Measurements from ENCODE around the gene PGAP6. TPM values are rescaled to one million over a fixed set of nuclear protein-coding genes. Genes with fewer than 3 reads are reported as not detected.

Gene PGAP6
- total and polyA plus RNA-seq, 2 of the 4 experiments (the other 2 are of a cell fraction), result 49.1 to 124 TPM

- Histone ChIP-seq H3K4me1 (ENCODE audit: control insufficient read depth, insufficient read depth, low read length) (peaks cover 7% of the 10 kb centered on the region; the same call in 1 of the 2 replicates), H3K36me3 (ENCODE audit: control insufficient read depth, insufficient read depth, low read length) (peaks cover 41% of the 10 kb centered on the region), H3K79me1 (ENCODE audit: low read depth in 1 of 2, low read length in 2 of 2) (peaks cover 4 to 11% of the 10 kb centered on the region in 2 experiments; a peak in 2 of 4 replicates), H2AK5ac (ENCODE audit: low read depth, low read length) (no peak overlapping the region), H4K20me1 (ENCODE audit: insufficient read depth, low read length) (no peaks in the 10 kb centered on the region), H3K9ac (ENCODE audit: low read depth, low read length) (no peak overlapping the region), H3K27me3 (ENCODE audit: control insufficient read depth, insufficient read depth, low read length) (no peaks in the 10 kb centered on the region), H2AFZ (replicated peaks; ENCODE audit: low read length, poor library complexity) (no peak overlapping the region), H3K9me3 (ENCODE audit: control insufficient read depth, insufficient read depth, low read length) (no peaks in the 10 kb centered on the region), H2AK9ac (replicated peaks; ENCODE audit: low read depth, low read length, poor library complexity) (no peak overlapping the region), H3K18ac (ENCODE audit: low read depth, low read length) (no peak overlapping the region), H3K4me2 (ENCODE audit: low read depth, low read length) (no peak overlapping the region), H4K8ac (ENCODE audit: low read depth in 2 of 2, low read length in 2 of 2) (no peak overlapping the region), H4K5ac (ENCODE audit: low read depth, low read length) (no peak overlapping the region), H3K4me3 (ENCODE audit: insufficient read depth, low read depth, low read length) (no peak overlapping the region), H4K91ac (ENCODE audit: insufficient read depth, low read depth, low read length) (no peak overlapping the region), H3K14ac (replicated peaks; ENCODE audit: low read depth, low read length) (no peak overlapping the region), H2BK5ac (ENCODE audit: low read depth, low read length, poor library complexity, severe bottlenecking) (no peak overlapping the region), H3K27ac (ENCODE audit: insufficient read depth, low read length) (no peak overlapping the region), H3K56ac (ENCODE audit: extremely low read depth, insufficient read depth, low read length) (no peak overlapping the region), H2BK120ac (ENCODE audit: low read depth, low read length) (no peak overlapping the region), H2BK15ac (ENCODE audit: low read depth, low read length) (no peak overlapping the region), H2BK20ac (ENCODE audit: low read depth, low read length) (no peak overlapping the region), H3K4ac (ENCODE audit: low read depth, low read length) (no peak overlapping the region), H3K9me1 (ENCODE audit: insufficient read depth, low read length) (no peaks in the 10 kb centered on the region), H3K23ac (ENCODE audit: low read depth, low read length) (no peak overlapping the region)
- ATAC-seq (ENCODE audit: low read depth) (no peak), DNase-seq (no peak)
- ChIA-PET POLR2A (ENCODE audit: unreplicated experiment) (interaction anchor here (0.6 kb wide), 1 partner anchor 13 kb away, joined by 5 read pairs; no protein-coding TSS in a partner anchor), CTCF (no interaction called here)
- in situ Hi-C loops (cut with MboI; ENCODE audit: low sequenced_read_pairs), result no loop called here
- TF ChIP-seq CTCF (conservative IDR thresholded peaks at IDR 0.05; ENCODE audit: low read depth, low read length) (no peak), RCOR1 (IDR thresholded peaks at IDR 0.05; ENCODE audit: insufficient replicate concordance, low read length) (no peak), CHD1 (IDR thresholded peaks at IDR 0.05; ENCODE audit: low read depth, low read length) (no peak), POLR2A (IDR thresholded peaks at IDR 0.05; ENCODE audit: low read depth, low read length) (no peak), BHLHE40 (IDR thresholded peaks at IDR 0.05; ENCODE audit: low read depth, low read length) (no peak), MXI1 (IDR thresholded peaks at IDR 0.05; ENCODE audit: borderline replicate concordance, low read depth, low read length) (no peak), NFE2L2 (IDR thresholded peaks at IDR 0.05; ENCODE audit: low read depth, low read length) (no peak), SMC3 (IDR thresholded peaks at IDR 0.05; ENCODE audit: low read depth, low read length) (no peak), RAD21 (IDR thresholded peaks at IDR 0.05; ENCODE audit: low read length) (no peak), RFX5 (IDR thresholded peaks at IDR 0.05; ENCODE audit: low read depth, low read length) (no peak), MAFK (IDR thresholded peaks at IDR 0.05; ENCODE audit: low read depth, low read length) (no peak), MAZ (IDR thresholded peaks at IDR 0.05; ENCODE audit: borderline replicate concordance, low read depth, low read length) (no peak), FOS (IDR thresholded peaks at IDR 0.05; ENCODE audit: low read depth, low read length) (no peak)
- TF ChIP-seq, protein P1, sequence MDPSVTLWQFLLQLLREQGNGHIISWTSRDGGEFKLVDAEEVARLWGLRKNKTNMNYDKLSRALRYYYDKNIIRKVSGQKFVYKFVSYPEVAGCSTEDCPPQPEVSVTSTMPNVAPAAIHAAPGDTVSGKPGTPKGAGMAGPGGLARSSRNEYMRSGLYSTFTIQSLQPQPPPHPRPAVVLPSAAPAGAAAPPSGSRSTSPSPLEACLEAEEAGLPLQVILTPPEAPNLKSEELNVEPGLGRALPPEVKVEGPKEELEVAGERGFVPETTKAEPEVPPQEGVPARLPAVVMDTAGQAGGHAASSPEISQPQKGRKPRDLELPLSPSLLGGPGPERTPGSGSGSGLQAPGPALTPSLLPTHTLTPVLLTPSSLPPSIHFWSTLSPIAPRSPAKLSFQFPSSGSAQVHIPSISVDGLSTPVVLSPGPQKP (IDR thresholded peaks at IDR 0.05; ENCODE audit: borderline replicate concordance, low read depth, low read length), result no peak
- TF ChIP-seq, protein P2, sequence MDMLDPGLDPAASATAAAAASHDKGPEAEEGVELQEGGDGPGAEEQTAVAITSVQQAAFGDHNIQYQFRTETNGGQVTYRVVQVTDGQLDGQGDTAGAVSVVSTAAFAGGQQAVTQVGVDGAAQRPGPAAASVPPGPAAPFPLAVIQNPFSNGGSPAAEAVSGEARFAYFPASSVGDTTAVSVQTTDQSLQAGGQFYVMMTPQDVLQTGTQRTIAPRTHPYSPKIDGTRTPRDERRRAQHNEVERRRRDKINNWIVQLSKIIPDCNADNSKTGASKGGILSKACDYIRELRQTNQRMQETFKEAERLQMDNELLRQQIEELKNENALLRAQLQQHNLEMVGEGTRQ (IDR thresholded peaks at IDR 0.05; ENCODE audit: low read depth, low read length), result no peak
- dilution Hi-C loops (cut with HindIII; ENCODE audit: low sequenced_read_pairs, unreplicated experiment), result no loop called here
- no TSS peak for BruUV-seq (replicated peaks)
- intact Hi-C loops (cut with micrococcal nuclease), result no loop called here
- 96% methylated on average over 14 of the region's 18 CpGs; no CpG with 5 or more reads in 1 of the 2 experiments for WGBS, 2 experiments (ENCODE audit: extremely low coverage in 2 of 2, insufficient read length in 1 of 2)
Measured at GRCh38 chr16:367333-367903, 14.4 kb downstream of the PGAP6 start.
